ENCODE data around the gene RBCK1.
A peak's percentile ranks its signal among the peaks of the same experiment; 100 is the strongest.

RBCK1 gene

DNA sequence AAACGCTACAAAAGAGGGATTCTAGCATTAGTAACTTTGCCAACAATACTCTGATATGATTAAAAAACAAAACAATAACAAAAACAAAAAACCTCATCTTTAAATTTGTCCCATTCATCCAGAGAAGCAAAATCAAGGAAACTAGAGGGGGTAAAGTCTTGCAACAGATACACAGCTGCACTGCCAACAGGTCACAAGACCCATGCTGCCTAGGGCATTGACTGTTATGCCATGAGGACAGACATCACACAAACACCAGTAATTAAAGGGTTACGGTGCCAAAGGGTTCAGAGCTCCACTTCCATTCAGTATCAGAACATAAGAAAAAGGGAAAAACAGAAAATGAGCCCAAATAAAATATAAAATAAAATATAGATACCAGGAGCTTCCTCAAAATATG, 52.6 kb downstream of the RBCK1 start:
- peak overlapping the region; percentile 95 for H3K4me3 ChIP-seq (ENCODE audit: severe bottlenecking)

DNA sequence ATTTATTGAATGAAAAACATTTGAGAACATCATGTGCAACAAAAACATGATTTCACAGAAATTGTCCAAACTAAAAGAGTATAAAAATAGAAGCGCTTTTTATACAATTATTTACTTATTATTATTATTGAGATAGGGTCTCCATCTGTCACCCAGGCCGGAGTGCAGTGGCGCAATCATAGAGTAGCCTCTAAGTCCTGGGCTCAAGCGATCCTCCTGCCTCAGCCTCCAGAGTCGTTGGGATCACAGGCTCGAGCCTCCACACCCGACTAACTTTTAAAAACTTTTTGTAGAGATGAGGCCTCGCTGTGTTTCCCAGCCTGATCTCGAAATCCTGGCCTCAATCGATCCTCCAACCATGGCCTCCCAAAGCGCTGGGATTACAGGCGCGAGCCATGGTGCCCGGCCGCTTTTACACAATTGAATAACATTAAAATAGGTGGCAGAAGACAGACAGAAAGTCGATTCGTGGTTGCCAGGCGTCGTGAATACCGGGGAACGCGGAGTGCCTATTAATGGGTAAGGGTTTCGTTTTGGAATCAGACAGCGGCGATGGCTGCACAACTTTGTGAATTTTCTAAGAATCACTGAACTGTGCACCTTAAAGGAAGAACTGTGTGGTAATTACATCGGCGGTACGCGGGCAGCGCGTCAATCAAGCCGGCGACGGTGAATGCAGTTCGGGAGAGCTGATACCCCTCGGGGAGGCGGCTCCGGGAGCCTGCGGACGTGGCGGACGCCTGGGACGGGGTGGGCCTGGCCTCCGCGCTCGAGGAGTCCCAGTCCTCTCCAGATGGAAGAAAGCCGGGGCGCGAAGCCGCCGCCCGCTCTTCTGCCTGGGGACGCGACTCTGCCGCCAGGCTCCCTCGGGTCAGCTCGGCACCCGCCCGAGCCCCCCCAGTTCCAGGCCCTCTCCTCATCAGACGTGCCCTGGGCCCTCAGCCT, 53.4 kb downstream of the RBCK1 start:
- no peaks in the 10 kb centered on the region for H3K9me3 ChIP-seq (ENCODE audit: severe bottlenecking)
- peaks cover 10% of the 10 kb centered on the region for H3K4me1 ChIP-seq (ENCODE audit: insufficient read depth, poor library complexity, severe bottlenecking)
- peak; percentile 64 for ATAC-seq (ENCODE audit: low read depth)
- DNase-seq (ENCODE audit: low spot score), result no peak
- TF ChIP-seq CTCF (IDR thresholded peaks at IDR 0.05; ENCODE audit: poor library complexity, severe bottlenecking), result no peak
- peak overlapping the region; percentile 95 for H3K4me3 ChIP-seq (ENCODE audit: severe bottlenecking)
- H3K27ac ChIP-seq (ENCODE audit: poor library complexity, severe bottlenecking), result peak overlapping the region; percentile 56
- H3K27me3 ChIP-seq (ENCODE audit: insufficient read depth, poor library complexity, severe bottlenecking), result no peaks in the 10 kb centered on the region
- peaks cover 29% of the 10 kb centered on the region for H3K36me3 ChIP-seq (ENCODE audit: low read depth)

More for the DNA sequence above, 52.6 kb downstream of the RBCK1 start:
- Histone ChIP-seq H3K4me1 (ENCODE audit: insufficient read depth, poor library complexity, severe bottlenecking) (peaks cover 10% of the 10 kb centered on the region), H3K9me3 (ENCODE audit: severe bottlenecking) (no peaks in the 10 kb centered on the region), H3K27me3 (ENCODE audit: insufficient read depth, poor library complexity, severe bottlenecking) (no peaks in the 10 kb centered on the region), H3K27ac (ENCODE audit: poor library complexity, severe bottlenecking) (no peak overlapping the region), H3K36me3 (ENCODE audit: low read depth) (peaks cover 29% of the 10 kb centered on the region)
- no peak for ATAC-seq (ENCODE audit: low read depth)
- DNase-seq (ENCODE audit: low spot score), result no peak
- no peak for TF ChIP-seq CTCF (IDR thresholded peaks at IDR 0.05; ENCODE audit: poor library complexity, severe bottlenecking)

GRCh38 chr20:462199-462991, 54.3 kb downstream of the RBCK1 start, which contains the start of gene TBC1D20:
TBC1D20 (minus strand) TSS chr20:462533; CDS start chr20:462405, 128 bp downstream.
- TF ChIP-seq CTCF (IDR thresholded peaks at IDR 0.05; ENCODE audit: poor library complexity, severe bottlenecking), result peak; percentile 42
- DNase-seq (ENCODE audit: low spot score) (peak; percentile 76), ATAC-seq (ENCODE audit: low read depth) (peak; percentile 92)
- H3K4me3 ChIP-seq (ENCODE audit: severe bottlenecking), result peak within 1 kb of the TSS; percentile 95
- H3K9me3 ChIP-seq (ENCODE audit: severe bottlenecking), result no peaks in the 10 kb centered on the region
- peaks cover 10% of the 10 kb centered on the region for H3K4me1 ChIP-seq (ENCODE audit: insufficient read depth, poor library complexity, severe bottlenecking)
- H3K27me3 ChIP-seq (ENCODE audit: insufficient read depth, poor library complexity, severe bottlenecking), result no peaks in the 10 kb centered on the region
- H3K27ac ChIP-seq (ENCODE audit: poor library complexity, severe bottlenecking), result peak within 1 kb of the TSS; percentile 56
- H3K36me3 ChIP-seq (ENCODE audit: low read depth), result peaks cover 29% of the 10 kb centered on the region

DNA sequence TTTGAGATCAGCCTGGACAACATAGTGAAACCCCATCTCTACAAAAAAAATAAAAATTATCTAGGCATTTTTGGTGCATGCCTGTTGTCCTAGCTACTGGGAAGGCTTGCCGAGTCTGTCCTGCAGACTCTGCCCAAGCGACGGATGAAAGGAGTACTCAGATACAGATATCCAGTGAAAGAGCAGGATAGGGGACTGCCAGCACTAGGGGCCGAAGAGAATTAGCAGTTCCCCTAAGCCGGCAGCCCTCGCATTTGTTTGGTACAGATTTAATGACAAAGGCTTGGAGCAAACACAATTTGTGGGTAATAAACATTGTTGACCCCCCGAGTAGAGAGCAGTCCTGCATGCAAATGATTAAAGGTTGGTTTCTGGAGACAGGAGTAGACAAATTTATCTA, 59.7 kb downstream of the RBCK1 start:
- Histone ChIP-seq H3K27ac (ENCODE audit: poor library complexity, severe bottlenecking) (no peak overlapping the region), H3K4me3 (ENCODE audit: severe bottlenecking) (no peak overlapping the region), H3K9me3 (ENCODE audit: severe bottlenecking) (peaks cover 2% of the 10 kb centered on the region), H3K36me3 (ENCODE audit: low read depth) (no peaks in the 10 kb centered on the region), H3K4me1 (ENCODE audit: insufficient read depth, poor library complexity, severe bottlenecking) (no peaks in the 10 kb centered on the region), H3K27me3 (ENCODE audit: insufficient read depth, poor library complexity, severe bottlenecking) (no peaks in the 10 kb centered on the region)
- no peak for DNase-seq (ENCODE audit: low spot score)
- no peak for ATAC-seq (ENCODE audit: low read depth)
- no peak for TF ChIP-seq CTCF (IDR thresholded peaks at IDR 0.05; ENCODE audit: poor library complexity, severe bottlenecking)

All from RWPE2 (cell line).